Hepatocyte (in vitro differentiated cells): ENCODE measurements around the gene FBXL3.

ENCODE experiments used
- CTCF ChIP-seq: fragments of 200-600 bp; sonication (generic); IDR thresholded peaks from 2 replicates; pipeline ENCODE4 v1.5.1; 2016; ENCODE audit warnings: antibody characterized with exemption, mild to moderate bottlenecking; ENCODE audit not compliant: poor library complexity
- EZH2phosphoT487 ChIP-seq: fragments of 200-600 bp; sonication (generic); IDR thresholded peaks from one replicate; pipeline ENCODE4 v1.6.1; 2018; ENCODE audit warnings: antibody characterized with exemption, mild to moderate bottlenecking, low read depth, moderate library complexity; ENCODE audit not compliant: unreplicated experiment, severe bottlenecking

GRCh38 chr13:77002590-77003190, 24.3 kb downstream of the FBXL3 start:
- TF ChIP-seq EZH2phosphoT487 (no peak), CTCF (peak; percentile 73)
